Measurements from ENCODE around the gene CERS3. TPM values are rescaled to one million over a fixed set of nuclear protein-coding genes. Genes with fewer than 3 reads are reported as not detected.

Gene CERS3
- polyA plus RNA-seq, 3 donors = 0.03 to 0.26 TPM; not detected in 1

DNA sequence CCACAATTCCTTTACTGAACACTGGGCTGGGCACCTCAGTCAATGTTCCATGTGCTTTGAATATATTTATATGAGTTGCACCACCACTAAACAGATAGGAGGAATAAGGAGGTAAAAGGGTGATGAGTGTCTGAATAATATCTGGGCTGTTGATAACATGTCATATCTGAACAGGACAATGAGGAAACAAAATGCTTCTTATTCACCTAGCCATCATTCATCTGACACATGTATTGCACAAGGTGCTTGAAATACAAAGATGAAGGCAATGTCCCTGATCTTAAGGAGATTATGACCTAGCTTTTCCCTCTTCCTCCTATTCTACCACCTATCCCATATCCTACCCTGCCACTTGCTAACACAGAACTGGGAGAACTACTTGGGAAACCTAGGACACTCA is 8.0 kb upstream of the CERS3 start:
- no peak for DNase-seq (ENCODE audit: extremely low read depth in 1 of 11, low read depth in 9 of 11, low spot score in 4 of 11)

DNA sequence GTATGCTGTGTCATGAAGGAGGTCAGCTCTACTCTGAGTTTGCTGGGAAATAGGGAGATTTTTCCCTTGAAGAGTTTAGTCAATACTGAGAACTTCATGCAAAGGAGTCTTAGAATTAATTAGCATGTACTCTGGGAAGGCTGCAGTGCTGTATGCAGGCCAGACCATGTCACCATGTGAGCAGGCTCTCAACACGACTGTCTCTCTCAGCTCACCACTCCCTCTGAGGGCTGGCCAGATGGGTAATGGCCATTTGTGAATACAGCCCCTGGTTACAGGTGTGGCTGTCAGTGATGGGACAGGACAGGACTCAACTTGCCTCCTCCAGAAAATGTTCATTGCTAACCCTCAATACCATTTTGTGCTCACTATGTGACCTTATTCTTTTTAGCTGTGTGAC is 5.1 kb upstream of the CERS3 start:
- no peak for DNase-seq (ENCODE audit: extremely low read depth in 1 of 11, low read depth in 9 of 11, low spot score in 4 of 11)

- DNase-seq (ENCODE audit: extremely low read depth in 1 of 11, low read depth in 9 of 11, low spot score in 4 of 11) = no peak
Observed at GRCh38 chr15:100531823-100532327, 3.1 kb upstream of the CERS3 start.

GRCh38 chr15:100531204-100531603 is 2.5 kb upstream of the CERS3 start:
- no peak for DNase-seq (ENCODE audit: extremely low read depth in 1 of 11, low read depth in 9 of 11, low spot score in 4 of 11)

- DNase-seq (ENCODE audit: extremely low read depth in 1 of 11, low read depth in 9 of 11, low spot score in 4 of 11) = no peak
Observed at GRCh38 chr15:100529556-100529955, 806 bp upstream of the CERS3 start.

DNA sequence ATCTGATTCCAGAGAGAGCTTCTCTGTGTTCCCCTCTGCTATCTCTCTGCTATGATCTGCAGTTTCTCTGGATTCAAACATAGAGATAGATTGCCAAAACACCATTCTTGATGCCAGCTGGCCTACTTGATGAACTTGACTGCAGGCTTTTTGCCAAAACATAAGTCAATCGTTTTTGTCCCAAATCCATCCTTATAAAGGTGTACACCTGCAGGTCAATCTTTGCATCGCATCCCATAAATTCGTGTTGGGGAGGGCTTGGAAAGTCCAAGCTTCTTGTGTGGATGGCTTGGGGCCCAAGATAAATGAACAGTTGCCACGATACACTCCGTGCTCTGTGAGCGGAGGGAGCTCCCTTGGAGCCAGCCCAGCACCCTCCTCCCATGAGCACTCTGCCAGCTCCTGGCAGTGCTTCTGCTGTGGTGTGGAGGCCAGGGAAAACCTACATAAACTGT is 2.7 kb downstream of the CERS3 start:
- DNase-seq (ENCODE audit: extremely low read depth in 1 of 11, low read depth in 9 of 11, low spot score in 4 of 11) = no peak

GRCh38 chr15:100525436-100525835 is 3.3 kb downstream of the CERS3 start:
- DNase-seq (ENCODE audit: extremely low read depth in 1 of 11, low read depth in 9 of 11, low spot score in 4 of 11) = no peak

DNA sequence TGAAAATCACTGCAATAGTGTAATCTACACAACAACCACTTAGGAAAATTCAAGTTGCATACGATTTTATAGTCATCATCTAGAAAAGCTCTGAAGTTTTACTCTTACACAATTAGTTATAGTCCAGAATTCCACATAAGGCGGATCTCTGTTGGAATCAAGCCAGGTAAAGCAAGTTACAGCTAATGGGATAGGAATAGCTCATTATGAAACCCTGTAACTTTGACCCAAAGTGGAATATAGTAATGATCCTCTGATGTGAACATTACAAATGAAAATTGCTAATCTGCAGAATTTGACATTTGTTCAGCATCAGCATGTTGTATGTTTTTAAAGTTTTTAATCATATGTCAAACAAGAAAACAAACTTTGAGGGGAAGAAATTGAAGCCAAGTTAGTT is 4.4 kb downstream of the CERS3 start:
- no peak for DNase-seq (ENCODE audit: extremely low read depth in 1 of 11, low read depth in 9 of 11, low spot score in 4 of 11)

DNA sequence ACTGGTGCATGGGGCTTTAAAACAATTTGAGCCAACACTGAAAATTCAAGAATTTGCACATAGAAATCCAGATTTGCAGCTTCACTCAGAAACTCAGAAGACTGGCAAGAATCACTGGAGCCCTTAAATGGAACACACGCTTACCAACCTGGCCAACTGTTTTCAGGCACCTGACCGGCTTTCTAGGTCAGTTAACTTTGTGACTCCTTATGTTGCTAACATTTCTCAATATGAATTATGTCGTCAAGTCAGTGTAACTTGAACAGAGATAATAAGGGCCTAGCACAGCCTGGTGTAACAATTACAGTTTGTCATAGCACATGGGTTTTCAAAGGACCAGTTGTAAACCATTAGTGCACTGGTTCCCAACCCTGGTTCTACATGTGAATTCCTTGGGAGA is 6.8 kb downstream of the CERS3 start:
- DNase-seq (ENCODE audit: extremely low read depth in 1 of 11, low read depth in 9 of 11, low spot score in 4 of 11) = no peak

GRCh38 chr15:100520132-100520921 is 8.4 kb downstream of the CERS3 start:
- no peak for DNase-seq (ENCODE audit: extremely low read depth in 1 of 11, low read depth in 9 of 11, low spot score in 4 of 11)

- no peak for DNase-seq (ENCODE audit: extremely low read depth in 1 of 11, low read depth in 9 of 11, low spot score in 4 of 11)
Observed at GRCh38 chr15:100517846-100518245, 10.9 kb downstream of the CERS3 start.

- DNase-seq (ENCODE audit: extremely low read depth in 1 of 11, low read depth in 9 of 11, low spot score in 4 of 11) = no peak
Observed at GRCh38 chr15:100516643-100517512, 11.9 kb downstream of the CERS3 start.

- DNase-seq (ENCODE audit: extremely low read depth in 1 of 11, low read depth in 9 of 11, low spot score in 4 of 11) = no peak
Observed at GRCh38 chr15:100515758-100516157, 13.0 kb downstream of the CERS3 start.

DNA sequence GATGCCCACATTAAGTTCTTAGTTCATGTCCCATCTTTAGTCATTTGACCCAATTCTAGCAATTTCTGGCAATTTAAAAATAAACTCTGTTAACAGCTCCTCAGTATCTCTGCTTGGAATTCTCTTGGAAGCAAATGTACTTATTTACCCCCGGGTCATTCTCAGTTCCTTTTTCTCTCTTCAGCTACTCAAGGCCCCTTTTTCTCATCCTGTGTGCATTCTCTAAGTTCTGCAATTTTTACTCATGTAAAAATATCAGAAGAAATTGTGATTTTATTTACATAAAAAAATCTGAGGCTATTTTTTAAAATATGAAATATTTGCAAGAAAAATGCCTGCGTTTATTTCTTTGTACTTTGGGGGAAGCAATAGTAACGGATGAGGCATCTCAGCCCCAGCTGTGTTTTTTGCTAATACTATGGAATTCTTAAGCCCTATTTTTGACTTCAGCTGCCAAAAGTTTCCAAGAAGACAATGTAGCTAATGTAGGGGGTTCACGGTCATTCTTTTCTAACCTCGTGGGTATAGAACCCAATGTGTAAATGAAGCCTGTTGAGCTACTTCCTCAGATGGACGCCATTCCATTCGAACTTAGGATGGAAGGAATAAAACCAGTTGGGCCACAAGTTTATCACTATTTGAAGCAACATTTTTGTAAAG is 20.0 kb downstream of the CERS3 start:
- DNase-seq (ENCODE audit: extremely low read depth in 1 of 11, low read depth in 9 of 11, low spot score in 4 of 11) = no peak

- no peak for DNase-seq (ENCODE audit: extremely low read depth in 1 of 11, low read depth in 9 of 11, low spot score in 4 of 11)
Observed at GRCh38 chr15:100502651-100503050, 26.1 kb downstream of the CERS3 start.

GRCh38 chr15:100501117-100501516 is 27.6 kb downstream of the CERS3 start:
- no peak for DNase-seq (ENCODE audit: extremely low read depth in 1 of 11, low read depth in 9 of 11, low spot score in 4 of 11)

- DNase-seq (ENCODE audit: extremely low read depth in 1 of 11, low read depth in 9 of 11, low spot score in 4 of 11) = no peak
Observed at GRCh38 chr15:100500226-100500990, 28.3 kb downstream of the CERS3 start.

DNA sequence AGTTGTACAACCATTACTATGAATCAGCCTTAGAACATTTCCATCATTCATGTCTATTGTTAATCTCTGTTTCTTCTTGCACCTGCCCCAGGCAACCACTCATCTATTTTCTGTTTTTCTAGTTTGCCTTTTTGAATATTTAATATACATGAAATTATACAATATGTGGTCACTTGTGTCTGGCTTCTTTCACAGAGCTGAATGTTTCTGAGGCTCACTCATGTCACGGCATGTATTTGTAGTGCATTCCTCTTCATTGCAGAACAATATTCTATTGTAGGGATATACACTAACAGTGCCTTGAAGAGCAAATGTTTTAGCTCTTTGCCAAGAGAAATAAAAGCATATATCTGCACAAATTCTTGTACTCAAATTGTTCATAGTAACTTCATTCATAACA is 32.9 kb downstream of the CERS3 start:
- DNase-seq (ENCODE audit: extremely low read depth in 1 of 11, low read depth in 9 of 11, low spot score in 4 of 11) = no peak

GRCh38 chr15:100493213-100493612 is 35.5 kb downstream of the CERS3 start:
- DNase-seq (ENCODE audit: extremely low read depth in 1 of 11, low read depth in 9 of 11, low spot score in 4 of 11) = no peak

Measured in renal cortex interstitium (tissue), 11 donors.